Jurkat, Clone E6-1 (cell line): ENCODE data around the gene BOC.
A peak's percentile ranks its signal among the peaks of the same experiment; 100 is the strongest.

Source experiments
- DNase-seq: peaks from one replicate; pipeline ENCODE4 v3.0.0-alpha.2; 2011; ENCODE audit warnings: low read depth, low spot score
- H3K4me3 ChIP-seq: 2 replicates; pipeline ENCODE4 v1.5.1; 2011; ENCODE audit warnings: mild to moderate bottlenecking, low read length, control low read depth, moderate library complexity

Gene BOC

DNA sequence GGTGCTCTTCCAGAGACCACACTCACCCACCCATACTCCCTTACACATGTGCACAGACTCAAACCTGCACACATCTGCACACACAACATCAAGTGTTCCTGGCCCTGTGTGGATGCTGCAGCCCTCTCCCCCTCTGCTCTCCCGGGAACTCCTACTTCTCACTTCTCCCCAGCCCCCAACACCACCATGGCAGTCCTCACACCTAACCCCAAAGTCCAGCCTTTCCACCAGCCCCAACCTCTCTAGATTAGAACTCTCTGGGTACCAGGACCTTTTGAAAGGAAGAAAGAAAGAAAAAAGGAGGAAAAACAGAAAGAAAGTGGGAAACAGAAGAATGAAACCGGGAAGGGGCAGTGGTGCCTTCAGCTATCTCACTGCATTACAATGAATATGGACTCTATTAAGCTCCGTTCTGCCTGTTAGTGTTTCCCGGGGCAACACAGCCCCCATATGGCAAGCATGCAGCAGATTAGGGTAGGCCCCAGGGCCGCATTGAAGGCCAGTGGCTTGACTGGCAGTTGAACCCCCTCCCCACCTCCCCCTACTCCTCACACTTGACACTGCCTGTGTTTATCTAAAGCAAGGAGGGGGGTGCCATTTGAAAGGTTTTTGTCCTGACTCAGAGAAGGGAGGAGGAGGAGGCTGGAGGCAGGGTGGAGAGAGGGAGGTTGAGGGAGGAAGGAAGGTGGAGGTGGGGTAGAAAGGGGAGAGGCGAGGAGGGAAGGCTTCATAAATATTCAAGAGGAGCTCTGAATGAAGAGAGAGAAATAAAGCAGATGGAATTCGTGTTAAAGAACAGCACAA lies 30.1 kb downstream of the BOC start:
- DNase-seq: peak; percentile 8
- H3K4me3 ChIP-seq: no peak overlapping the region

DNA sequence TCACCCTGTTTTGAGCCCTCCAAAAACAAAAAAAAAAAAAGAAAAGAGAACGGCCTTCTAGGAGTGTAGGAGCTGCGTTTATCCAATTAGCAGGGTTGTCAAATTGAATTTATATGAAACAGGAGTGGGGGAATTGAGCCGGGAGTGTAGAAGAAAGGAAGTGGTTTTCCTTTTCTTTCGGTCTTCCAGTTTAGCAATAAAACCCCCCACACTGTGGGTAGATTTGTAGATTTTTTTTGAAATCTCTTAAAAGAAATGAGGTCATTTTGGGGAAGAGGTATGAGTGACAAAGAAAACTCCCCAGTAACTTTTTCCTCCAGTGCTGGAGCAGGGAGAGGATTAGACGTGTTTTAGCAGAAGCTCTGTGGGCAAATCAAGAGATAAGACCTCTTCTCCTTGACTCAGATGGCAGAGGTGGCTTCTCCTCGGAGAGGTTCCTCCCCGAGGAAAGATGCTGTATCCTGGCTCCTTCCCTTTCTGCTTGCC lies 30.8 kb downstream of the BOC start:
- DNase-seq: peak; percentile 35
- H3K4me3 ChIP-seq: no peak overlapping the region

DNA sequence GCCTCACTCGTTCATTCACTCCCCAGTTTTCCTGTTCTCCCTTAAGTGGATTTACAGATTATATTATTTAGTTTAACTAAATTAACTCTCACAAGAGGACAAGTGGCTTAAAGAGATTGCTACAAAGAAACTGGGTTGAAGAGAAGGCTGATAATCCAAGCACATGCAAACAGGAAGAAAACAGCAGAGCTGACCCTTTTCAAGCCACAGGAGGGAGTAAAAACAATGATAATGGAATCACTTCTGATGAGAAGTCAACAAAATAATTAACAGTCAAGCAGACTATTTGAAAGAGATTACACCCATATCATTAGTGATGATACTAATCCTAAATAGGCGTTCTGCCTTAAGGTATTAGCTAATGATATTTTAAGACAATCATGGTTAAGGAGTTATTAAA lies 31.7 kb downstream of the BOC start:
- H3K4me3 ChIP-seq: no peak overlapping the region
- DNase-seq: no peak

DNA sequence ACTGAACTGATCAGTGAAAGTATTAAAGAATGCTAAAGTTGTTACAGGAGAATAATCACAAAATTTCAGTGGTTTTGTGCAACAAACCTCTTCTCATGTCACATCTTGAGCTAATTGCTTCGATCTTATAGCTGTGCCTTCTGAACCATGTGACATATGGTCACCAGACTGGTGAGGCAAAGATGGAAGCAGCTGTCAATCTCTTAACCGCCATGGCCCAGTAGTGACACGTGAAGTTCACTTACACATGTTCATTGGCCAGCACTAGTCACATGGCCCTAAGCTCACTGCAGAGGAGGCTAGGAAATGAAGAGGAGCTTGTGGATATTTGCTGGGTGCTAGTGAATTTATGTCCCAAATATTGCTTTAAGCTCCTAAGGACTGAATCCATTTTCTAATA lies 32.5 kb downstream of the BOC start:
- no peak overlapping the region for H3K4me3 ChIP-seq
- no peak for DNase-seq

DNA sequence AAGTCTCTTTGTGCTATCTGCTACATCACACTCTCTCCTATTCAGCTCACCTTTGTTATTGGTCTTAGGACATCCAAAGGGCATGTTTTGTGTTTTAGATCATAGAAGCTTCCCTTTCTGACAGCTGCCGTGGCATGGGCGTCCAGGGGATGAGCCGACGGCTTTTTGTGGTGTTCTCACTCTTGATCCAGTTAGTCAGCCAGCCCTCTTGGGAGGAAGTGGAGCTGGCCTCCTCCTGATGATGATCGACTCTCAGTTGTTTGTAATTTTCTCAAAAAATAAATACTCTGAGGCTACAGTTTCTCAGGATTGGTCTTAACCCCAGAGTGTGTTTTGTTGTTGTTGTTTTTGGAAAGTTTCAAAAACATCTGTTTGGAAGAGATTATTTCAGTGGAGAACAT lies 34.4 kb downstream of the BOC start:
- no peak for DNase-seq
- H3K4me3 ChIP-seq: no peak overlapping the region

DNA sequence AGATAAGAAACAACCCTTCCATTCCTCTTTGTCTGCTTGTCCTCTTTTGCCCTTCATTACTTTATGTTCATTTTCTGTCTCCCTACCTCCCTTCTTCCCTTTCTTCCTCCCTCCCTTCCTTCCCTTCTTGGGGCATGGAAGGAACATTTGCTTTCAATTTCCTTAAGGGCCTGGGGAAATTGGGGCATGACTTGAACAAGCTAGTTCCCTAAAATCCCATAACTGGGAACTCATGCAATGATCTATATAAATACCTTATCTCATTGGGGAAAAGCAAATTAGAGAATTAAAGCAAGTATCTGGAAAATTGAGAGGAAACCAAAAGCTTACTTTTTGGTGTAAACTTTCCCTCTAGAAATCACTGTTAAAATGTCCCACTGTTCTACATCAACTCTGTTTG lies 35.7 kb downstream of the BOC start:
- no peak overlapping the region for H3K4me3 ChIP-seq
- DNase-seq: no peak

DNA sequence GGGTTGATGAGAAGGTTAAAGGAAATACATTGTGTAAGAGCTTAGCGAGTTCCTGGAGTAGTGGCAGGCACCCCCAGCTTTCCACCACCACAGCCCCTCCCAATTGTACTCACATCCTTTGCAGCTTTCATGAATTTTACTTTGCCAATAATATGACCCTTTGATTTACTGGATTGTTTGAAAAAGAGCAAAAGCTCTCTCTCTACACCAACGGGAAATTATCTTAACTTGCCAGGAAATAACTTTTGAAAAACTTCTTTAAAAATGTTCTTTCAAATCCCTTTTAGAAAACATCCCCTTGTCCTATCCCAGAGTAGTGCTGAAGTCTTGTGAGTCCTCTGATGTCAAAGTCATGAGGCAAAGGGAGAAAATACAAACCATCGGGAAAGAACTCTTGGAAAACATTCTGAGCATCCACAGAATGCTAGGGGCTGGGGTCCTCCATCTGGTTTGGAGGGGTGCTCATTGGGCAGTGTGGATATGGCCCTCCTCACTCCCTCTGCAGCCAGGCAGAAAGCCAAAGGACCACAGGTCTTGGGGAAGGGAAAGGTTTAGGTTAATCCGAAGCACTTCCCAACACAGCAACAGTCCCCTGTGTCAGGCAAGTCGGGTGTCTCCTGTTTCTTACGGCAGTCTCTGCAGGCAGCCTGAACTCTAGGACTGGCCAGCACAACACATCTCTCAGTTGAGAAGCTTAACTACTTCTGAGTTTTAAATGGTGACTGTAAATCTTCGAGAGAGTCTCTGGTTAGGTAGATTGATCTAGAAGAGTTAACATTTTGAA lies 36.5 kb downstream of the BOC start:
- DNase-seq: no peak
- no peak overlapping the region for H3K4me3 ChIP-seq

DNA sequence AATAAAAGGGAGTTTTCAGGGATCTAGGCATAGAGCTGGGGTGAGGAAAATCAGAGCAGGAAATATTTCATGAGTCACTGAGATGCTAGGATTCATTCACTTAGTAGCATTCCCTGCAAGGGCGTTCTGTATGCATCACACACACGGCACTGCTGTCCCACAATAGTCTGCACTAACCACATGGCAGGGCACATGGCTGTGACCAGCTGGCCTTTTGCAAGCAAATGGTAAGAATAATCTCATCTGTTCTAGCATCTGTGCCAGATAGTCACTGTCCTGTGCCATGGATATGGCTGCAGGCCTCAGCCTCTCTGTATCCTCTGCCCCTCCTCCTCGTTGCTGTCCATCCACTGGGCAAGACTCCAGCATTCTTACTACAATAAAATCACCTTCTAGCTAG lies 37.8 kb downstream of the BOC start:
- no peak for DNase-seq
- H3K4me3 ChIP-seq: no peak overlapping the region

DNA sequence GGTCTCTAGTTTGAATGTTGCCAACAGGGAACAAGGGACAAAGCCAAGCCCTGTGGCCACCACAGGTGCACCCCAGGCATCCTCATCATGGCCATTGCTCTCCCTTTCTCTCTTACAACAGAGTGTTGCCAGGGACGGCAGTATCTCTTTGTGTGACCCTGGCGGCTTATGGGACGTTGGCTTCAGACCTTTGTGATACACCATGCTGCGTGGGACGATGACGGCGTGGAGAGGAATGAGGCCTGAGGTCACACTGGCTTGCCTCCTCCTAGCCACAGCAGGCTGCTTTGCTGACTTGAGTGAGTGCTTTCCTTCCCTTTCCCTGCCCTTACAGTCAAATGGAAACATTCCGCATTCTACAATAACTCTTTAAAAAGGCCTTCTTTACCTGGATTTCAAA lies 38.2 kb downstream of the BOC start:
- no peak for DNase-seq
- no peak overlapping the region for H3K4me3 ChIP-seq

DNA sequence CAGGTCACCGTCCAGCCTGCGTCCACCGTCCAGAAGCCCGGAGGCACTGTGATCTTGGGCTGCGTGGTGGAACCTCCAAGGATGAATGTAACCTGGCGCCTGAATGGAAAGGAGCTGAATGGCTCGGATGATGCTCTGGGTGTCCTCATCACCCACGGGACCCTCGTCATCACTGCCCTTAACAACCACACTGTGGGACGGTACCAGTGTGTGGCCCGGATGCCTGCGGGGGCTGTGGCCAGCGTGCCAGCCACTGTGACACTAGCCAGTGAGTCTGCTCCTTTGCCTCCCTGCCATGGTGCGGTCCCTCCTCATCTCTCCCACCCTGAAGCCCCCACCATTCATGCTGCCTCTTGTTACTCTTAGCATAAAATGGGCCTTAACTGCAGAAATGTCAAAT lies 39.2 kb downstream of the BOC start:
- no peak overlapping the region for H3K4me3 ChIP-seq
- DNase-seq: no peak

DNA sequence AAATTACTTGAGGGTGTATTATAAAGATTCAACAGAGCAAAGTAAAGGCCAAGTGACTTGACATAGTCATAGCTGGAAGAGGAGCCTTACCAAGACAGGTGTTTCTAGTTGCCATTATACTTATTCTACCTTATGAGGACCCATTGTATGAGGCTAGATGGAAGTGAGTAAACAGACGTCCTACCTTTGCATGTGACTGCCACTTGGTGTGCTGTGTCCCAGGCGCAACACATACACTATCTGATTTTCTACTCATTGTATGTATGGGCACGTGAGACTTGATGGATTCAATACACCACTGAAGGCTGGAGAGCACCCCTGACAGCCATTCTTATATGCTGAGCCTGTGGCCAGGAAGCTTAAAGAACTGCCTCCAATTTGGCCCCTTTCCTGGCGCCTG lies 40.5 kb downstream of the BOC start:
- no peak overlapping the region for H3K4me3 ChIP-seq
- DNase-seq: no peak

DNA sequence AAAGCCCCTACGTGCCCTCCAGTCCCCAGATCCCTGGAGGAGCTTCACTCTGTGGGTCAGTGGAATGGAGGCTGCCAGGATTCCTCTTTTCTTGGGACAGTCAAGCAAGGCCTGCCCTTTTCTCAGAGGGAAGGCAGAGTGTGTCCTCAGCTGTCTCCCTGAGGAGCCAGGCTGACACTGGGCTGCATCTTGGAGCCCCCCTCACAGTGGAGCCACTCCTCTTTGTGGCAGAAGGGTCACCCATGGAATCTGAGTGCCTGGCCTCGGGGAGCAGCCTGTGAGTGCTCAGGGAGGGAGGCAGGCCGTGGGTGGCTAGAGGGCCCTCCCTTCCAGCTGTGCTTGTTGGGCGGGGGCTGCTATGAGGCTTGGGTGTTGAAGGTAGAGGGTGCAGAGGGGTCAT lies 41.2 kb downstream of the BOC start:
- DNase-seq: no peak
- no peak overlapping the region for H3K4me3 ChIP-seq

DNA sequence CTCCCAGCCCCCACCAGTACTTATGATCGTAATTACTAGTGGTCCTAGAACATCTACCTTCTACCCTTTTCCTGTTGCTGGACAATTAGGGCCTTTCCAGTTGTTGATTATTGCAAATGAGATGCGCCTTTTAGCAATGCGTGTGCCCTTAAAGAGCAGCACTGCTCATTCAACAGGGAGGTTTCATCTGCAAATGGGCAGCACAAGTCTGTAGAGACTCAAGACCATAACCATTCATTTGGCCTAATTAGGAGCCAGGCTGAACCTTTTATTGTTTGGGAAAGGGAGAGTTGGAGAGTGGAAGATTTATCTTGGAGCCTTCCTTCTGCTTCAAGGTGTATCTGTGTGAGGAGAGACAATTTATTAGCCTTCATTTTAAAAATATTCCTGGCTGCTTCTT lies 42.3 kb downstream of the BOC start:
- no peak overlapping the region for H3K4me3 ChIP-seq
- no peak for DNase-seq

DNA sequence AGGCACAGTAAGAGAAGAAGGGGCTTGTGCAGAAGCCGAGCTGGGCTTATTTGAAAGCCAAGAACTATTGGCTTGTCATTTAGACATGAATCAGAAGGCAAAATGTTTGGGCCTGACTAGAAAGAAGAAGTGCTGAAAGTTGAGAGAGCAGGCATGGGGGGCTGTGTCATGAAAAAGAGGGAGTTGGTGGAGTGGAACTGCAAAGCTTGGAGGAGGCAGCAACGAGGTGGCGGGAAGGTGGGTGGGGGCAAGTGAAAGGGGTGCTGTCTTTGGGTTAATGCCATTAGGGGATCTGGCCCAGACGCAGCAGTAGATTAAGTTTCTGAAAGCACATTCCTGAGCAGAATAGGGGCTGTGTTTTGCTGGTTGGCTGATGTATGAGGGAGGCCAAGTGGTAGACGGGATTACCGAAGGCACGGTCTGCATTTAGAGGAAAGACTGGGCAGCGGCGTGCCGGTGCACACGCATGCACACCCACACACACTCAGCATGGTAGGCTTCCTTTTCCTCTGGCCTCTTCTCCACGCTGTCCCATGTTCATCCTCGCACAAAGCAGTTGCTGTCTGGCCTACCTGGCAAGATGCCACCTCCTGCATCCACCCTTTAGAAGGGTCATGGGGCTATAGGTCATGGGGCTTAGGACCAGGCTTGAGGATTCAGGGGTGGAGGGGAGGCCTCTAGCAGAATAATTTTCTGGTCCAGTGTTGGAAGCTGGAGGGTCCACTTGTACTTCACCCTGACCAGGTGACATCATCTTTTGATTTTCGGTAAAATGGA lies 43.0 kb downstream of the BOC start:
- no peak overlapping the region for H3K4me3 ChIP-seq
- no peak for DNase-seq

DNA sequence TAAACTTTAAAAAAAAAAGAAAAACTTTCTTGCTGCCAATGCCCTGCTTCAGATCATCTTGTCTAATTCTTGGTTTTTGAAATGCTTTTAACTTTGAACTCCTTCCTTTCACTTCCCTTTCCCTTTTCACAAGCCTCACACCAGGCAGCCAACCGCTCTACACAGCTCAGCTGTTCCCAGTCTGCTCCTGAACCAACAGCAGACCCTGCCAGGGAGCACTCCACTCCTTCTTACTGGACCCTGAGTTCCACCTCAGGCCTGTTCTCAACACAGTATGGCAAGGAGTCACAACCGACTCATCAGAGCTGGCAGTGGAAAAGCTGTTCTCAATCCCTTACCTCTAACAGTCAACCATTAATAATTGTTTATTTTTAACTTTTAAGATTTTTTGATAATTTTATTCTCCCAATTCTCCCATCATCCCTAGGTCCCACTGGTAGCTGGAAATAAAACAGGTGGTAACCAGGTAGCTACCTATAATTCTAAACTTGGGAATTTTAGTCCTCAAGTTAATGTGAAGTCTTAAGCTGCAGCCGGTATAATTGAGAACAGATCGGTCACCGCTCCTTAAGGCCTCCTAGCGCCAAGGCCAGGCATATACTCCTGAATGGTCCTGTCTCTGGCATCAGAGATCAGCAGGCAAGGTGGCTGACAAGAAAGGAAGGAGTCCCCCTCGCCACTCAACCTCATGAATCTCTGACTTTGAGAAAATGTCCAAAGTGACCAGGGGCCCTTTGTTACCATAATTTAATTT lies 43.9 kb downstream of the BOC start:
- no peak overlapping the region for H3K4me3 ChIP-seq
- DNase-seq: no peak

DNA sequence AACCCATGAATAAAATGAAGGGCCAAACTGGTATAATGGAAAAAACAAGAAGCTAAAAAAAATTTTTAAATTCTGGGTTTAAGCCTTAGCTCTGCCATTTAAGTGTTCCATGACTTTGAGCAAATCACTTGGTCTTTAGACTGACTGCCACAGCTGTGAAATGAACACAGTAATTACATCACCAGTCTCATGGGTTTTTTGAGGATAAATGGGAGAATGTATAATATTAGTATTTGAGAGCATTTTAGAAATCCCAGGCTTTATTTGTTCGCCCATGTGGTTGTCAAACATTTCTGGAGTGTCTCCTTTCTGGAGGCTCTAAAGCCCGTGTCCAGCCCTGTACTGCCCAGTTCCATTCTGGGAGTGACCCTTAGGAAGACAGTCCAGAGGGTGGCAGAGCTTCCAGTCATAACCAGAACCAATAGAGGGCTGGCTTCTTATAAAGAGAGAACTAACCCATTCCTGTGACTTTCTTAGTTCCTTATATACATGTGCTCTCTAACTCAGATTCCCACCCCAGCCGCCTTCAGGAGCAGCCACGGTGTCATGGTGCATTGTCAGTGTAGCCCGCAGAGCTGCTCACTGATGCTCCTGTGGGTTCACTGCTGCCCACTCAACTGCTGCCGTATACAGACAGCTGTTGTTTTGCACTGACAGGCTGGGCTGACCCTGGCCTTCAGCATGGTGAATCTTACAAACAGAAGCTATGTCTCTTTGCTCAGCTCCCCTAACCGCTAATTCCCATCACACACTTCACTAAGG lies 44.7 kb downstream of the BOC start:
- no peak for DNase-seq

DNA sequence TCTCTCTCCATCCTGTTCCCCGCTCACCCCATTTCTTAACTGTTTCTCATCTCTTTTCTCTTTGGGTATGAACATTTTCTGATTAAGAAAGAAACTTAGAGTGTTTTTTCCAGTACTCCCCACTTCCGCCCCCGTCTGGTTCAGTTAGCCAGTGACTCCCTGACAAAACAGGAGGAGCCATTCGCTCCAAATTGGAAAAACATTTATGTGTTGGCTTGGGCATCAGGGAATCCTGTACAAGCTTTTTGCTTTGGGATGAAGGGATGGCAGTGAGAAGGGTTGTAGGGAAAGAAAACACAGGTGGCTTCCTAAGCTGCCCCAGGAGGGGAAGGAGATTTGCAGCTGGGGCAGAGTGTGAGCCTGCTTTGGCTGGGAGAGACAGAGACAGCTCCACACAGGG lies 47.0 kb downstream of the BOC start:
- DNase-seq: no peak
- no peak overlapping the region for H3K4me3 ChIP-seq

More for the DNA sequence above, 44.7 kb downstream of the BOC start:
- no peak overlapping the region for H3K4me3 ChIP-seq

DNA sequence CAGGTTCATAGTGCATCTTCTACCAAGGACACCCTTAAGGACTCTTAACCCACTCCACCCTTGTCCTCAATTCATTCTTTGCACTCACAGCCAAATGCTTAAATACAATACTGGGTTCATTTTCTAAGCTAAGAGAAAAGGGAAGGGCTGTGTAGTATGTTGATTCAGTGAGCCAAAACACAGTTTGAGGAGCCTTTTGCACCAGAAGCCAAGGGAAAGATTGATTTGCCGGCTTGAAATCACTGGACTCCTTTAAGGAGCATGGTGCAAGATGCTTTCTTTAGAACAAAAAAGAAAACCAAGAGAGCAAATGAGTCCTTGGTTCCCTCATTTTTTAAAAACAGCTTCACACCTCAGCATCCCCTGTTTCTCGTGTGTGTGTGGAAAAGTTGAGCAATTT lies 47.8 kb downstream of the BOC start:
- H3K4me3 ChIP-seq: no peak overlapping the region
- no peak for DNase-seq
